HG02885 (cell line): Measurements from ENCODE around the gene OR2D3.
"Not testable (repeated sequence)": the region's sequence is repeated elsewhere in the genome, so short reads cannot be mapped to it uniquely, and the experiment has no call there.

Experiments
- ATAC-seq: cut with Tn5 transposase; IDR thresholded peaks from one replicate; pipeline ENCODE4 v1.9.1; 2021; ENCODE audit warnings: mild to moderate bottlenecking; ENCODE audit not compliant: unreplicated experiment, poor library complexity

The OR2D3 gene

GRCh38 chr11:6926208-6927029, 5.6 kb downstream of the OR2D3 start, which contains the start of gene ZNF215:
TSS of gene ZNF215 (plus strand) at chr11:6926426. CDS start at chr11:6932273, 5,847 bp downstream.
- ATAC-seq, result peak; percentile 74

- ATAC-seq, result peak; percentile 58
These were observed 6.3 kb downstream of the OR2D3 start for GRCh38 chr11:6927030-6927617.

- no peak for ATAC-seq
These were observed 8.1 kb downstream of the OR2D3 start for GRCh38 chr11:6928916-6929315.

- ATAC-seq, result no peak
These were observed 10.4 kb downstream of the OR2D3 start for GRCh38 chr11:6931146-6931713.

- ATAC-seq, result no peak
These were observed 11.3 kb downstream of the OR2D3 start for GRCh38 chr11:6932145-6932544.

GRCh38 chr11:6941970-6942369, 21.2 kb downstream of the OR2D3 start:
- ATAC-seq, result no peak

- no peak for ATAC-seq
These were observed 22.3 kb downstream of the OR2D3 start for GRCh38 chr11:6943131-6943530.

GRCh38 chr11:6954248-6954647, 33.4 kb downstream of the OR2D3 start:
- not testable (repeated sequence) for ATAC-seq

GRCh38 chr11:6962141-6962540, 41.3 kb downstream of the OR2D3 start:
- peak; percentile 6 for ATAC-seq

GRCh38 chr11:6962673-6963072, 41.9 kb downstream of the OR2D3 start:
- peak; percentile 88 for ATAC-seq

- no peak for ATAC-seq
These were observed 48.0 kb downstream of the OR2D3 start for GRCh38 chr11:6968816-6969215.

- not testable (repeated sequence) for ATAC-seq
These were observed 49.1 kb downstream of the OR2D3 start for GRCh38 chr11:6969854-6970253.
